ENCODE data around the gene ADCY3. TPM values are rescaled to one million over a fixed set of nuclear protein-coding genes. Genes with fewer than 3 reads are reported as not detected.

The ADCY3 gene
- total and polyA plus RNA-seq, 9 of the 15 experiments (the other 6 are each of a cell fraction or from before 2014, with no cell fraction given): 1.5 to 54.8 (median 26.3) TPM

GRCh38 chr2:24816884-24817283 is 103.2 kb downstream of the ADCY3 start (continued):
- TF ChIP-seq SP1 (CRISPR knock-in tag; IDR thresholded peaks at IDR 0.05) (no peak), JUND (IDR thresholded peaks at IDR 0.05; ENCODE audit: borderline replicate concordance, low read depth, low read length) (peak; percentile 86), JUND (tag; IDR thresholded peaks at IDR 0.05; ENCODE audit: borderline replicate concordance, low read depth, low read length) (peak; percentile 79; the same call in 2 of the 3 replicates), VEZF1 (CRISPR knock-in tag; IDR thresholded peaks at IDR 0.05) (peak; percentile 27; the same call in 1 of the 2 replicates), ZNF232 (CRISPR knock-in tag; IDR thresholded peaks at IDR 0.05) (no peak), BACH1 (tag; IDR thresholded peaks at IDR 0.05) (peak; percentile 74; the same call in 1 of the 2 replicates), ZNF589 (CRISPR knock-in tag; IDR thresholded peaks at IDR 0.05; ENCODE audit: low read depth) (0 out of 2 replicates have a peak, but pooled peaks have one; percentile 32), SMARCC2 (IDR thresholded peaks at IDR 0.05; ENCODE audit: low read depth) (0 out of 2 replicates have a peak, but pooled peaks have one; percentile 27), POLR3A (IDR thresholded peaks at IDR 0.05; ENCODE audit: borderline replicate concordance, extremely low read depth, insufficient read depth, insufficient read length) (no peak), E2F4 (CRISPR knock-in tag; IDR thresholded peaks at IDR 0.05; ENCODE audit: low read depth) (no peak), NFIX (CRISPR knock-in tag; IDR thresholded peaks at IDR 0.05; ENCODE audit: low read depth) (no peak), CREB1 (IDR thresholded peaks at IDR 0.05) (0 out of 2 replicates have a peak, but pooled peaks have one; percentile 9), CREB1 (CRISPR knock-in tag; IDR thresholded peaks at IDR 0.05) (no peak), NFE2 (IDR thresholded peaks at IDR 0.05; ENCODE audit: low read depth) (peak; percentile 90), ZNF639 (CRISPR knock-in tag; conservative IDR thresholded peaks at IDR 0.05 in 1 of 2, IDR thresholded peaks at IDR 0.05 in 1 of 2) (peak in 1 of 2 experiments; percentile 57; a peak in 1 of 4 replicates), JUN (IDR thresholded peaks at IDR 0.05; ENCODE audit: borderline replicate concordance, low read depth, low read length) (0 out of 2 replicates have a peak, but pooled peaks have one; percentile 32), JUN (CRISPR knock-in tag; IDR thresholded peaks at IDR 0.05; ENCODE audit: borderline replicate concordance) (no peak), ZNF140 (CRISPR knock-in tag; IDR thresholded peaks at IDR 0.05) (no peak)
